HepG2 (cell line): ENCODE data around the gene ACACB. TPM values are rescaled to one million over a fixed set of nuclear protein-coding genes. Genes with fewer than 3 reads are reported as not detected.

Experiments used
- ELF1 ChIP-seq: sonication (generic); formaldehyde crosslinking; IDR thresholded peaks from 2 replicates; pipeline ENCODE4 v1.4.0; 2020; ENCODE audit warnings: missing genetic modification reagents
- KLF16 ChIP-seq, 2 experiments: sonication (generic) in 1 of 2; formaldehyde crosslinking in 1 of 2; IDR thresholded peaks; 2 replicates each; pipeline versions ENCODE4 v1.6.1 to v1.8.0; 2016 to 2023; ENCODE audit warnings: missing genetic modification reagents in 2 of 2, missing compliant biosample characterization in 1 of 2
- KMT2A ChIP-seq: sonication (generic); formaldehyde crosslinking; IDR thresholded peaks from 2 replicates; pipeline ENCODE4 v1.4.0; 2020; ENCODE audit warnings: missing genetic modification reagents
- MAZ ChIP-seq, 2 experiments: sonication (generic) in 1 of 2; formaldehyde crosslinking in 1 of 2; IDR thresholded peaks; 2 replicates each; pipeline versions ENCODE4 v1.5.0 to v1.6.1; 2012 to 2020; ENCODE audit warnings: low read depth in 2 of 2, mild to moderate bottlenecking in 2 of 2, borderline replicate concordance in 1 of 2, improper control_type of control experiment in 1 of 2, low read length in 1 of 2, missing genetic modification reagents in 1 of 2, moderate library complexity in 1 of 2
- PHF21A ChIP-seq: sonication (generic); formaldehyde crosslinking; IDR thresholded peaks from 2 replicates; pipeline ENCODE4 v1.5.0; 2020; ENCODE audit warnings: mild to moderate bottlenecking, missing genetic modification reagents
- POLR2A ChIP-seq, 2 experiments: IDR thresholded peaks; 2 replicates each; pipeline ENCODE4 v1.6.1; 2011; ENCODE audit warnings: low read depth in 2 of 2, low read length in 2 of 2, mild to moderate bottlenecking in 1 of 2, moderate library complexity in 1 of 2; ENCODE audit not compliant: insufficient read depth in 1 of 2
- TBL1XR1 ChIP-seq: fragments of 150-350 bp; IDR thresholded peaks from 2 replicates; pipeline ENCODE4 v1.6.1; 2014; ENCODE audit warnings: borderline replicate concordance, low read length; ENCODE audit not compliant: partially characterized antibody
- YEATS4 ChIP-seq: sonication (generic); formaldehyde crosslinking; IDR thresholded peaks from 2 replicates; pipeline ENCODE4 v1.4.0; 2020; ENCODE audit warnings: missing genetic modification reagents, borderline replicate concordance
- ZNF124 ChIP-seq: sonication (generic); formaldehyde crosslinking; IDR thresholded peaks from 2 replicates; pipeline ENCODE4 v1.4.0; 2020; ENCODE audit warnings: missing genetic modification reagents
- ZNF138 ChIP-seq: sonication (generic); formaldehyde crosslinking; IDR thresholded peaks from 2 replicates; pipeline ENCODE4 v1.5.0; 2020; ENCODE audit warnings: mild to moderate bottlenecking, low read depth, missing genetic modification reagents
- ZNF343 ChIP-seq: sonication (generic); formaldehyde crosslinking; IDR thresholded peaks from 2 replicates; pipeline ENCODE4 v1.4.0; 2020; ENCODE audit warnings: mild to moderate bottlenecking, missing genetic modification reagents
- ZNF354B ChIP-seq: sonication (generic); formaldehyde crosslinking; IDR thresholded peaks from 2 replicates; pipeline ENCODE4 v1.8.0; 2022; ENCODE audit warnings: mild to moderate bottlenecking, missing genetic modification reagents
- ZNF468 ChIP-seq: sonication (generic); formaldehyde crosslinking; IDR thresholded peaks from 2 replicates; pipeline ENCODE4 v1.8.0; 2022; ENCODE audit warnings: mild to moderate bottlenecking, moderate library complexity, missing genetic modification reagents
- ZNF709 ChIP-seq: sonication (generic); formaldehyde crosslinking; IDR thresholded peaks from 2 replicates; pipeline ENCODE4 v1.5.0; 2020; ENCODE audit warnings: mild to moderate bottlenecking, missing genetic modification reagents
- ZNF772 ChIP-seq: sonication (generic); formaldehyde crosslinking; IDR thresholded peaks from 2 replicates; pipeline ENCODE4 v1.5.0; 2020; ENCODE audit warnings: mild to moderate bottlenecking, missing genetic modification reagents
- ZSCAN20 ChIP-seq: sonication (generic); formaldehyde crosslinking; IDR thresholded peaks from 2 replicates; pipeline ENCODE4 v1.4.0; 2020; ENCODE audit warnings: missing genetic modification reagents, mild to moderate bottlenecking, borderline replicate concordance
- polyA plus RNA-seq, 8 experiments: library from polyadenylated mRNA; depleted of rRNA in 3 of 8; stranded (reverse) in 7 of 8; unstranded in 1 of 8; fragments of >200 nt; fragmentation: Illumina TruSeq in 4 of 8; extraction: Trizol in 4 of 8; gene quantifications; 2 replicates each; pipeline versions ENCODE4 v1.2.1 to v1.2.3, GENCODE V29; 2011 to 2016; ENCODE audit warnings: low read depth in 4 of 8, missing spikeins in 1 of 8, mixed read lengths in 1 of 8; ENCODE audit not compliant: insufficient read depth in 1 of 8
- total RNA-seq, 5 experiments: library from RNA; depleted of rRNA; stranded (reverse); fragments of >200 nt; fragmentation: Illumina TruSeq; extraction: Trizol; gene quantifications; 2 replicates each; pipeline ENCODE4 v1.2.3, GENCODE V29; 2016; ENCODE audit warnings: low read depth in 1 of 5
- TF ChIP-seq, protein P1 (sequence below): sonication (generic); formaldehyde crosslinking; IDR thresholded peaks from 2 replicates; pipeline ENCODE4 v1.4.0; 2020; ENCODE audit warnings: missing genetic modification reagents, borderline replicate concordance
- TF ChIP-seq, protein P2 (sequence below): sonication (generic); formaldehyde crosslinking; IDR thresholded peaks from 2 replicates; pipeline ENCODE4 v1.5.0; 2020; ENCODE audit warnings: missing genetic modification reagents
- TF ChIP-seq, protein P3 (sequence below): sonication (generic); formaldehyde crosslinking; IDR thresholded peaks from 2 replicates; pipeline ENCODE4 v1.4.0; 2020; ENCODE audit warnings: mild to moderate bottlenecking, missing genetic modification reagents
- TF ChIP-seq, protein P4 (sequence below): sonication (generic); formaldehyde crosslinking; IDR thresholded peaks from 2 replicates; pipeline ENCODE4 v1.5.0; 2020; ENCODE audit warnings: missing genetic modification reagents

Gene ACACB
- total and polyA plus RNA-seq, 2 of the 13 experiments (the other 11 are each of a cell fraction or from before 2014, with no cell fraction given): 6.2 to 8.6 TPM

DNA sequence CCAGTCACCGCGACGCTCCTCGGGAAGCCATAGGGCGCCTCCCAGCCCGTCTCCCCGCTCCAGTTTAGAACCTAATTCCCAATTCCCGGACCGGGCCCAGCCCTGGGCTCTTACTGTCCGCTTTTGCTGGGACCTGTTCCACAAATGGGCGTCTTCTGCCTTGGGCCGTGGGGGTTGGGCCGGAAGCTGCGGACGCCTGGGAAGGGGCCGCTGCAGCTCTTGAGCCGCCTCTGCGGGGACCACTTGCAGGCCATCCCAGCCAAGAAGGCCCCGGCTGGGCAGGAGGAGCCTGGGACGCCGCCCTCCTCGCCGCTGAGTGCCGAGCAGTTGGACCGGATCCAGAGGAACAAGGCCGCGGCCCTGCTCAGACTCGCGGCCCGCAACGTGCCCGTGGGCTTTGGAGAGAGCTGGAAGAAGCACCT is 18.2 kb upstream of the ACACB start (continued):
- peak; percentile 42; the same call in 1 of the 2 replicates for TF ChIP-seq ZNF124 (CRISPR knock-in tag)
- 0 out of 2 replicates have a peak, but pooled peaks have one; percentile 41 for TF ChIP-seq ELF1 (CRISPR knock-in tag)
- 0 out of 2 replicates have a peak, but pooled peaks have one; percentile 20 for TF ChIP-seq ZNF709 (CRISPR knock-in tag)
- TF ChIP-seq KLF16 (CRISPR knock-in tag; IDR thresholded peaks at IDR 0.05): peak in 1 of 2 experiments; percentile 89; a peak in 2 of 4 replicates
- no peak for TF ChIP-seq MAZ (IDR thresholded peaks at IDR 0.05; ENCODE audit: borderline replicate concordance, low read depth, low read length)
- TF ChIP-seq MAZ (CRISPR knock-in tag; IDR thresholded peaks at IDR 0.05; ENCODE audit: low read depth): 0 out of 2 replicates have a peak, but pooled peaks have one; percentile 24
- TF ChIP-seq POLR2A (IDR thresholded peaks at IDR 0.05; ENCODE audit: insufficient read depth in 1 of 2, low read depth in 2 of 2, low read length in 2 of 2): peak in 1 of 2 experiments; percentile 43; a peak in 1 of 4 replicates
- TF ChIP-seq, protein P1, sequence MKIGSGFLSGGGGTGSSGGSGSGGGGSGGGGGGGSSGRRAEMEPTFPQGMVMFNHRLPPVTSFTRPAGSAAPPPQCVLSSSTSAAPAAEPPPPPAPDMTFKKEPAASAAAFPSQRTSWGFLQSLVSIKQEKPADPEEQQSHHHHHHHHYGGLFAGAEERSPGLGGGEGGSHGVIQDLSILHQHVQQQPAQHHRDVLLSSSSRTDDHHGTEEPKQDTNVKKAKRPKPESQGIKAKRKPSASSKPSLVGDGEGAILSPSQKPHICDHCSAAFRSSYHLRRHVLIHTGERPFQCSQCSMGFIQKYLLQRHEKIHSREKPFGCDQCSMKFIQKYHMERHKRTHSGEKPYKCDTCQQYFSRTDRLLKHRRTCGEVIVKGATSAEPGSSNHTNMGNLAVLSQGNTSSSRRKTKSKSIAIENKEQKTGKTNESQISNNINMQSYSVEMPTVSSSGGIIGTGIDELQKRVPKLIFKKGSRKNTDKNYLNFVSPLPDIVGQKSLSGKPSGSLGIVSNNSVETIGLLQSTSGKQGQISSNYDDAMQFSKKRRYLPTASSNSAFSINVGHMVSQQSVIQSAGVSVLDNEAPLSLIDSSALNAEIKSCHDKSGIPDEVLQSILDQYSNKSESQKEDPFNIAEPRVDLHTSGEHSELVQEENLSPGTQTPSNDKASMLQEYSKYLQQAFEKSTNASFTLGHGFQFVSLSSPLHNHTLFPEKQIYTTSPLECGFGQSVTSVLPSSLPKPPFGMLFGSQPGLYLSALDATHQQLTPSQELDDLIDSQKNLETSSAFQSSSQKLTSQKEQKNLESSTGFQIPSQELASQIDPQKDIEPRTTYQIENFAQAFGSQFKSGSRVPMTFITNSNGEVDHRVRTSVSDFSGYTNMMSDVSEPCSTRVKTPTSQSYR (CRISPR knock-in tag): 0 out of 2 replicates have a peak, but pooled peaks have one; percentile 39
- no peak for TF ChIP-seq ZNF354B (CRISPR knock-in tag)
- peak; percentile 63; the same call in 1 of the 2 replicates for TF ChIP-seq ZNF343 (CRISPR knock-in tag)
- TF ChIP-seq, protein P2, sequence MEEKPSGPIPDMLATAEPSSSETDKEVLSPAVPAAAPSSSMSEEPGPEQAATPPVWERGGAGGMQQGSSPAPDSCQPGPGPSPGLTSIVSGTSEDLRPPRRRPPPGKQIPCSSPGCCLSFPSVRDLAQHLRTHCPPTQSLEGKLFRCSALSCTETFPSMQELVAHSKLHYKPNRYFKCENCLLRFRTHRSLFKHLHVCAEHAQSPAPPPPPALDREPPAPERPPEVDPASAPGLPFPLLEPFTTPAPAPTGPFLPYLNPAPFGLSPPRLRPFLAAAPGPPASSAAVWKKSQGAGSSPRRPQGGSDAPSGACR (CRISPR knock-in tag): 0 out of 2 replicates have a peak, but pooled peaks have one; percentile 66
- TF ChIP-seq ZSCAN20: peak; percentile 69; the same call in 1 of the 2 replicates
- peak; percentile 24; the same call in 1 of the 2 replicates for TF ChIP-seq YEATS4 (CRISPR knock-in tag)
- TF ChIP-seq KMT2A (CRISPR knock-in tag): peak; percentile 66; the same call in 1 of the 2 replicates
- TF ChIP-seq ZNF772: peak; percentile 47; the same call in 1 of the 2 replicates
- TF ChIP-seq, protein P3, sequence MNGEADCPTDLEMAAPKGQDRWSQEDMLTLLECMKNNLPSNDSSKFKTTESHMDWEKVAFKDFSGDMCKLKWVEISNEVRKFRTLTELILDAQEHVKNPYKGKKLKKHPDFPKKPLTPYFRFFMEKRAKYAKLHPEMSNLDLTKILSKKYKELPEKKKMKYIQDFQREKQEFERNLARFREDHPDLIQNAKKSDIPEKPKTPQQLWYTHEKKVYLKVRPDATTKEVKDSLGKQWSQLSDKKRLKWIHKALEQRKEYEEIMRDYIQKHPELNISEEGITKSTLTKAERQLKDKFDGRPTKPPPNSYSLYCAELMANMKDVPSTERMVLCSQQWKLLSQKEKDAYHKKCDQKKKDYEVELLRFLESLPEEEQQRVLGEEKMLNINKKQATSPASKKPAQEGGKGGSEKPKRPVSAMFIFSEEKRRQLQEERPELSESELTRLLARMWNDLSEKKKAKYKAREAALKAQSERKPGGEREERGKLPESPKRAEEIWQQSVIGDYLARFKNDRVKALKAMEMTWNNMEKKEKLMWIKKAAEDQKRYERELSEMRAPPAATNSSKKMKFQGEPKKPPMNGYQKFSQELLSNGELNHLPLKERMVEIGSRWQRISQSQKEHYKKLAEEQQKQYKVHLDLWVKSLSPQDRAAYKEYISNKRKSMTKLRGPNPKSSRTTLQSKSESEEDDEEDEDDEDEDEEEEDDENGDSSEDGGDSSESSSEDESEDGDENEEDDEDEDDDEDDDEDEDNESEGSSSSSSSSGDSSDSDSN (CRISPR knock-in tag): peak; percentile 86
- TF ChIP-seq, protein P4, sequence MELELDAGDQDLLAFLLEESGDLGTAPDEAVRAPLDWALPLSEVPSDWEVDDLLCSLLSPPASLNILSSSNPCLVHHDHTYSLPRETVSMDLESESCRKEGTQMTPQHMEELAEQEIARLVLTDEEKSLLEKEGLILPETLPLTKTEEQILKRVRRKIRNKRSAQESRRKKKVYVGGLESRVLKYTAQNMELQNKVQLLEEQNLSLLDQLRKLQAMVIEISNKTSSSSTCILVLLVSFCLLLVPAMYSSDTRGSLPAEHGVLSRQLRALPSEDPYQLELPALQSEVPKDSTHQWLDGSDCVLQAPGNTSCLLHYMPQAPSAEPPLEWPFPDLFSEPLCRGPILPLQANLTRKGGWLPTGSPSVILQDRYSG: no peak
- peak; percentile 50; the same call in 1 of the 2 replicates for TF ChIP-seq PHF21A
- no peak for TF ChIP-seq TBL1XR1
- TF ChIP-seq ZNF468 (CRISPR knock-in tag): no peak
- TF ChIP-seq ZNF138 (CRISPR knock-in tag): 0 out of 2 replicates have a peak, but pooled peaks have one; percentile 15
